Muscle layer of colon (tissue), 2 donors: ENCODE data around the gene NLRC3.

Experiments
- H3K27ac ChIP-seq: one replicate; pipeline ENCODE4 v1.7.0; 2013; ENCODE audit warnings: low read depth, mild to moderate bottlenecking, low read length, moderate library complexity
- H3K27me3 ChIP-seq, 2 donors: one replicate each; pipeline ENCODE4 v1.7.0; 2013; ENCODE audit warnings: low read length in 2 of 2, mild to moderate bottlenecking in 2 of 2; ENCODE audit not compliant: insufficient read depth in 2 of 2, control insufficient read depth in 1 of 2
- H3K36me3 ChIP-seq: one replicate; pipeline ENCODE4 v1.7.0; 2013; ENCODE audit warnings: mild to moderate bottlenecking, low read length; ENCODE audit not compliant: insufficient read depth
- H3K4me1 ChIP-seq: one replicate; pipeline ENCODE4 v1.7.0; 2013; ENCODE audit warnings: mild to moderate bottlenecking, low read length; ENCODE audit not compliant: insufficient read depth
- H3K4me3 ChIP-seq, 2 donors: one replicate each; pipeline ENCODE4 v1.7.0; 2013; ENCODE audit warnings: low read length in 2 of 2, low read depth in 1 of 2, mild to moderate bottlenecking in 1 of 2, moderate library complexity in 1 of 2
- H3K9ac ChIP-seq: one replicate; pipeline ENCODE4 v1.7.0; 2013; ENCODE audit warnings: low read length
- H3K9me3 ChIP-seq: one replicate; pipeline ENCODE4 v1.7.0; 2013; ENCODE audit warnings: mild to moderate bottlenecking, low read length
- donor health status: abdominal sarcoma.
- donor health status: Adenocarcinoma of cecum.

Gene NLRC3

DNA sequence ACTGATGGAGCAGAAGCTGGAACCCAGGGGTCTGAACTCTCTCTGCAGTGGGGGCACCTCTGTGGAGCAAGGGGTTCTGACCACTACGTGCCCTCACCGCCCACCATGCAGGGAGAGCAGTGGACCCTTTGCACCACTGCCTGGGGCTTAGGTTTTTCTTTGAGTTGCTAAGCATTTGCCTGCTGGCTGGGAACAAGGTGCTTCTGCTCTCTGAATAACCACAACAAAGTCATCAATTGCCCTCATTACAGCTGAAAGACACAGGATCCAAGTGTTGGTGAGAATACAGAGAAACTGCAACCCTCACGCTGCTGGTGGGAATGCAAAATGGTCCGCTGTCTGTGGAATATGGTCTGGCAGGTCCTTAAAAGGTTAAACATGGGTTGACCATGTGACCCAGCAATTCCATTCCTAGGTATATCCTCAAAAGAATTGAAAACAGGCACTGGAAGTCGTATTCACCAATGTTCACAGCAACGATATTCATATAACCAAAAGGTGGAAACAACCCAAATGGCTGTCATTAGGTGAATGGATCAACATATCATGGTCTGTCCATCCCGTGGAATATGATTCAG lies 22.8 kb downstream of the NLRC3 start:
- Histone ChIP-seq H3K36me3 (no peaks in the 10 kb centered on the region), H3K27me3 (no peaks in the 10 kb centered on the region), H3K27ac (no peak overlapping the region), H3K4me1 (no peaks in the 10 kb centered on the region), H3K9ac (no peak overlapping the region), H3K4me3 (no peak overlapping the region), H3K9me3 (no peaks in the 10 kb centered on the region)

DNA sequence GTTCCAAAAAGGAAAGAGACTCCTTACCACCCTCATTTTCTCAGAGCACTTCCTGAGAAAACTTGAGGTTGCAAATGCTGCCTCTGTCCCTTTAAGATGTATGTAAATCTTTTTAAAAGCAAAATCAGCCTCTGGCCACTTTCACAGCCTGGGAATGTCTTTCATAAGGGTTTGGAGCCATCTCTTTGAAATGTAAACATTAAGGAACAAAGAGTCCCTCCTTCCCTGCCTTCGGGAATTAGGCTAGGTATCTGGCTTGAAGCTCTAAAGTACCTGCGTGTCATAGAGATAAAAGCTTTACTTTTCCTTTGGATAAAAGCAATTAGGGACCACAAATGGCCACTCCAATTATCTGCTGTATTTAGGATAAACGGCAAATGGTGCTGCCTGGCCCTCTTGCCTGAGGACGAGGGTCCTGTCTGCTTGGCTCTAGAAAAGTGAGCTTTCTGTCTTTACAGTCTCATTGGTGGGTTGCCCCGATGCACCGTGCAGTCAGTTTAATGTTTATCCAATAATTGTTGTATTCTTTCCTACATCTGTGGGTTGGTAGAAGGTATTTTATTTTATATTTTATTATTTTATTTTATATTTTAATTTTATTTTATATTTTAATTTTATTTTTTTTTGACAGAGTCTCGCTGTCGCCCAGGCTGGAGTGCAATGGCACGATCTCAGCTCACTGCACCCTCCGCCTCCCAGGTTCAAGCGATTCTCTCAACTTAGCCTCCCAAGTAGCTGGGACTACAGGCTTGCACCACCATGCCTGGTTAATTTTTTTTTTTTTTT lies 23.9 kb downstream of the NLRC3 start:
- Histone ChIP-seq H3K4me1 (no peaks in the 10 kb centered on the region), H3K27me3 (no peaks in the 10 kb centered on the region), H3K27ac (no peak overlapping the region), H3K36me3 (no peaks in the 10 kb centered on the region), H3K9ac (no peak overlapping the region), H3K9me3 (no peaks in the 10 kb centered on the region), H3K4me3 (no peak overlapping the region)

DNA sequence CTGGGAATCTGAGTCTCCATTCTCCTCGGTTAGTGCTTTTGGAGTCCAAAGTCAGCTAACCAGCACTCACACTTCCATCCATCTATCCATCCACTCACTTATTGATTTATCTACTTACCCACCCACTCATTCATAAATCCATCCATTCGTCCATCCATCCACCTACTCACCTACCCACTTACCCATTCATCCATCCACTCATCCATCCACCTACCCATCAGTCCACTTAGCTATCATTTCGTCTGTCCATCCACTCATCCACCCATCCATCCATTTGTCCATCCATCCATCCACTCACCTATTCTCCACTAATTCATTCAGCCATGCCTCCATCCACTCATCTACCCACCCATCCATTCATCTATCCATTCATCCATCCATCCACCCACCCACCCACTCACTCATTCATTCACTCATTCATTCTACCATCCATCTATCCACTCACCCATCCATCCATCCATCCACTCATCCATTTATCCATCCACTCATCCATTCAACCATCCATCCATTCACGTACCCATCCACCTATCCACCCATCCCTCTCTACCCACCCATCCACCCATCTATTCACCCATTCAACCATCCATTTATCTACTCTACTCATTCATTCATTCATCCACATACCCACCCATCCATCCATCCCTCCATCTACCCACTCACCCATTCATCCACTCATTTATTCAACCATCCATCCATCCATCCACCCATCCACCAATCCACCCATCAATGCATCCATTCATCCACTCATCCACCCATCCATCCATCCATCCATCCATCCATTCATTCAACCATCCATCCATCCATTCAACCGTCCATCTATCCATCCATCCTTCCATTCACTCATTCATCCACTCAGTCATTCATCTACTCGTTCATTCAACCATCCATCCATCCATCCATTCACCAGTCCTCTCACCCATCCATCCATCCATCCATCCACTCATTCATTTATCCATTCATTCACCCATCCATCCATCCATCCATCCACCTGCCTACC lies 26.1 kb downstream of the NLRC3 start:
- Histone ChIP-seq H3K27ac (no peak overlapping the region), H3K9ac (no peak overlapping the region), H3K4me3 (no peak overlapping the region), H3K27me3 (no peaks in the 10 kb centered on the region), H3K4me1 (no peaks in the 10 kb centered on the region), H3K9me3 (no peaks in the 10 kb centered on the region), H3K36me3 (no peaks in the 10 kb centered on the region)

DNA sequence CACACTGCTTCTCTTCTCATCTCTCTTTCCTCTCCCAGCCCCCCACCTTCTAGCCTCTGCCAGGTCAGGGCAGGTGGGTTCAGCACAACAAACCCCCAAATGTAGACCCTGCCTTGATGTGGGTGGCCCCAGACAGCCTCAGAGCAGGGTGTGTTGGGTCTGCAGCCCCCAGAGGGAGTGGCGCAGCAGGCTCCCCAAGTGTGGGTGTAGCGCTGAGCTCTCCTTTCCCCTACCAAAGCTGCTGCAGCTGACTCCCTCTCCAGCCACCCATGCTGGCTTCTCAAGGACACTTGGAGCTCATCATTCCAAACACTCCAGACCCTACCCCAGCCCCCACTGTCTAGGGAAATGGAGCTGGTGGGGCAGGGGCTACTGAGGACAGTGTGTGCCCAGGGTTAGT lies 27.3 kb downstream of the NLRC3 start:
- Histone ChIP-seq H3K9me3 (no peaks in the 10 kb centered on the region), H3K27ac (no peak overlapping the region), H3K4me3 (no peak overlapping the region), H3K4me1 (no peaks in the 10 kb centered on the region), H3K27me3 (no peaks in the 10 kb centered on the region), H3K9ac (no peak overlapping the region), H3K36me3 (no peaks in the 10 kb centered on the region)

DNA sequence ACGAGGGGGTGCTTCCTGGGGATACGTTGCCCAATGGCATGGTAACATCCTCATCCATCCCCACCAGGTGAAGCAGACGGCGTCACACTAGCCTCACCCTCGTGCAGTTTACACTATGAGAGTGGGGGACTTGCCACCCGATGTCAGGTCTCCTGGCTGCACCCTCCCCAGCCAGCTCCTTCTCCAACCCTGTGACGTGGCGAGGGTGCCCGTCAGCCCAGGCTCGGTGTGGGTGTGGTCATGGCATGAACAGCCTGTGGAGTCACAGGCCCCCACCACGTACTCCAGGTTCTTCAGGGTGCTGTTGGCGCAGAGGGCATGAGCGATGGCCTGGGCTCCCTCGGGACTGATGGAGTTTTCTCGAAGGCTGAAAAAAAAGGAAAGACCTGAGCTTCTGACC lies 28.3 kb downstream of the NLRC3 start:
- no peak overlapping the region for H3K4me3 ChIP-seq
- H3K36me3 ChIP-seq, result no peaks in the 10 kb centered on the region
- no peak overlapping the region for H3K27ac ChIP-seq
- H3K9me3 ChIP-seq, result no peaks in the 10 kb centered on the region
- H3K4me1 ChIP-seq, result no peaks in the 10 kb centered on the region
- H3K27me3 ChIP-seq, result no peaks in the 10 kb centered on the region
- H3K9ac ChIP-seq, result no peak overlapping the region

DNA sequence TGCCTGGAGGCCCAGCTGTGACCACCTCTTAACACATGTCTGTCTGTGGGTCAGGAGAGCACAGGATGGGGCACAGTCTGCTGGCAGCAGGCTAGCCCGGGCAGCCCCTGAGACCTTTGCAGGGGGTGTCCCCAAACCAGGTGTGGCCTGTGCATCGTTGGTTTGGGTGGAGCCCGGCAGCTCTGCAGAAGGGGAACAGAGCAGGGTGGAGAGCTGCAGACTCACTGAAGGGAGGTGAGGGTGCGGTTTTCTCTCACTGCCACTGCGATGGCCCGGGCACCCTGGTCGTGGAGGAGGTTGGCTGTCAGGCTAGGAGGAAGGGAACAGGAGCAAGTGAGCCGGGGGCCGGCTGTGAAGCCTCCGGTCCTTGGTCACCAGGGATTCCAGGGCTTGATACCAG lies 28.8 kb downstream of the NLRC3 start:
- Histone ChIP-seq H3K9me3 (no peaks in the 10 kb centered on the region), H3K36me3 (no peaks in the 10 kb centered on the region), H3K27me3 (no peaks in the 10 kb centered on the region), H3K4me1 (no peaks in the 10 kb centered on the region), H3K27ac (no peak overlapping the region), H3K9ac (no peak overlapping the region), H3K4me3 (no peak overlapping the region)

DNA sequence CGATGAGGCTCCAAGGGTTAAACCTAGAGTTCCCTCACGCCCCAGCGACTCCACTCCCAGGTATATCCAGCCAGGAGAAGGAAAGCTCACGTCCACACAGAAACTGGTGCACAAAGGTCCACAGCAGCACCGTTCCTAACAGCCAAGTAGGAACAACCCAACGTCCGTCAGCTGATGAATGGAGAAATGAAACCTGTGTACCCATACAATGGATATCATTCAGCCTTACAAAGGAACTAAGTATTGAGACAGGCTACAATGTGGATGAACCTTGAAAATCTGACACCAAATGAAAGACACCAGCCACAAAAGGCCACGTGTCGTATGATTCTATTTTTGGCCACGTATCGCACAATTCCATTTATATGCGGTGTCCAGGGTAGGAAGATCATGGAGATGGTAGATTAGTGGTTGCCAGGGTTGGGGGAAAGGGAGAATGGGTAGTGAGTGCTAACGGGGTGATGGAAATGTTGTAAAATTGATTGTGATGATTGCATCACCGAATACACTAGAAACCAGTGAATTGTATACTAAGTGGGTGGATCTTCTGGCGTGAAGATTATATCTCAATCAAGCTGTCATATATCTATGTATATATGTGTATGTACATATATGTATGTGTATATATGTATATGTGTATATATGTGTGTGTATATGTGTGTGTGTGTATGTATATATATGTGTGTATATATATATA lies 30.1 kb downstream of the NLRC3 start:
- no peak overlapping the region for H3K4me3 ChIP-seq
- H3K9ac ChIP-seq, result no peak overlapping the region
- no peaks in the 10 kb centered on the region for H3K4me1 ChIP-seq
- no peaks in the 10 kb centered on the region for H3K27me3 ChIP-seq
- no peaks in the 10 kb centered on the region for H3K36me3 ChIP-seq
- H3K27ac ChIP-seq, result no peak overlapping the region
- no peaks in the 10 kb centered on the region for H3K9me3 ChIP-seq

GRCh38 chr16:3542601-3543373 lies 34.4 kb downstream of the NLRC3 start:
- Histone ChIP-seq H3K27ac (no peak overlapping the region), H3K4me3 (no peak overlapping the region), H3K9ac (no peak overlapping the region), H3K9me3 (no peaks in the 10 kb centered on the region), H3K4me1 (no peaks in the 10 kb centered on the region), H3K27me3 (no peaks in the 10 kb centered on the region), H3K36me3 (peaks cover 15% of the 10 kb centered on the region)

DNA sequence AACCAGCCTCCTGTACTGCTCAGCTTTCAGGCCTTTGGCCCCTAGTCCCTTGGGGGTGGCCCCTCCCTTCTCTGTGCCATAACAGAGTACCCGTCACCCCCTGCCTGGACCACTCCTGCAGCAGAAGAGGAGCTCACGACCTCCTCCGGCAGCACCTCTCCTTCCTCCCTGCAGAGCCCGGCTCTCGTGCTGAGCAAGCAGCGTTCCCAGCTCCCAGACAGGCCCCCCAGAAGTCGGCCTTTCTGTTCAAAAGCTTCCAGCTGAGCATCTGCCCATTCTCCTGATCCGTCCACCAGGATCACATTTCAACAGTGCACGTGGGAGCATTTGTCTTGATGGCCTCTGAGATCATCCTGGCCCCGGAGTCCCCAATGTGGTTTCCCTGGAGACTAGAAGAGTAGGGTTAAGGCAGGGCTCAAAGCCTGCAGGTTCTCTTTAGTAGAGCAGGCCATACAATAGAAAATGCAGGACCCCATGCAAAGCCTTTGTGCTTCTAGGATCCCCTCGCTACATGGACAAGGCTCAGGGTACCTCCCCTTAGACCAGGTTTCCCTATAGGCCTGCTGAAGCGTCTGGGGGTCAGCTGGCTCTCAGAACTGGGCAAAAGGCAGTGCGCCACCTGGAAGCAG lies 35.6 kb downstream of the NLRC3 start:
- Histone ChIP-seq H3K4me3 (no peak overlapping the region), H3K36me3 (peaks cover 15% of the 10 kb centered on the region), H3K9ac (no peak overlapping the region), H3K27ac (no peak overlapping the region), H3K4me1 (no peaks in the 10 kb centered on the region), H3K9me3 (no peaks in the 10 kb centered on the region), H3K27me3 (no peaks in the 10 kb centered on the region)

- H3K9ac ChIP-seq, result no peak overlapping the region
- no peak overlapping the region for H3K4me3 ChIP-seq
- H3K36me3 ChIP-seq, result peaks cover 33% of the 10 kb centered on the region
- H3K9me3 ChIP-seq, result no peaks in the 10 kb centered on the region
- no peaks in the 10 kb centered on the region for H3K27me3 ChIP-seq
- H3K27ac ChIP-seq, result no peak overlapping the region
- no peaks in the 10 kb centered on the region for H3K4me1 ChIP-seq
Observed at GRCh38 chr16:3538222-3538621, 39.0 kb downstream of the NLRC3 start.
